ENCODE data around the gene ACOX1. TPM values are rescaled to one million over a fixed set of nuclear protein-coding genes. Genes with fewer than 3 reads are reported as not detected.

Gene ACOX1
- total RNA-seq, 2 donors from 2014 or later = 18.5 to 21.0 TPM

Other genes with a start within 250 kb of the ACOX1 start
- 1 to 10 TPM; 9.6 to 9.7 TPM for gene GALK1, start 214.0 kb downstream of the ACOX1 start, total RNA-seq
- gene UNK, start 194.4 kb downstream of the ACOX1 start, total RNA-seq = 10 to 100 TPM; 30.3 to 33.4 TPM
- gene UNC13D, start 134.8 kb downstream of the ACOX1 start, total RNA-seq = 100 to 1,000 TPM; 164 TPM
- 100 to 1,000 TPM in 1 of 2 donors, 10 to 100 TPM in 1; 86.0 to 114 TPM for gene WBP2, start 123.8 kb downstream of the ACOX1 start, total RNA-seq
- 1 to 10 TPM; 4.5 to 9.4 TPM for gene TRIM47, start 100.6 kb downstream of the ACOX1 start, total RNA-seq
- 10 to 100 TPM; 19.8 to 23.6 TPM for gene TRIM65, start 82.2 kb downstream of the ACOX1 start, total RNA-seq
- 100 to 1,000 TPM in 1 of 2 donors, 10 to 100 TPM in 1; 93.8 to 107 TPM for gene MRPL38, start 74.3 kb downstream of the ACOX1 start, total RNA-seq
- gene FBF1, start 38.1 kb downstream of the ACOX1 start, total RNA-seq = 10 to 100 TPM; 20.0 to 22.3 TPM
- 10 to 100 TPM; 10.3 to 13.4 TPM for gene TEN1, start 74 bp upstream of the ACOX1 start, total RNA-seq
- gene CDK3, start 21.7 kb upstream of the ACOX1 start, total RNA-seq = 1 to 10 TPM; 2.9 to 4.6 TPM
- under 1 TPM; 0.05 to 0.68 TPM for gene EVPL, start 48.1 kb upstream of the ACOX1 start, total RNA-seq
- 10 to 100 TPM; 80.4 to 89.2 TPM for gene SRP68, start 93.4 kb upstream of the ACOX1 start, total RNA-seq
- gene GALR2, start 95.6 kb upstream of the ACOX1 start, total RNA-seq = under 1 TPM; 0.55 to 0.96 TPM
- gene ZACN, start 100.0 kb upstream of the ACOX1 start, total RNA-seq = under 1 TPM in 1 of 2 donors, not detected in 1; 0.68 TPM
- 10 to 100 TPM; 80.7 to 85.3 TPM for gene EXOC7, start 124.6 kb upstream of the ACOX1 start, total RNA-seq
- 1 to 10 TPM; 1.3 to 2.1 TPM for gene FOXJ1, start 162.1 kb upstream of the ACOX1 start, total RNA-seq

Measured in T-helper 17 cell (primary cell).